ENCODE data around the gene IL25.

- TF ChIP-seq CTCF (optimal IDR thresholded peaks at IDR 0.05 in 1 of 3, IDR thresholded peaks at IDR 0.05 in 1 of 3, conservative IDR thresholded peaks at IDR 0.05 in 1 of 3; ENCODE audit: extremely low read depth in 1 of 3, insufficient read depth in 2 of 3, low read length in 3 of 3) (no peak), EZH2 (IDR thresholded peaks at IDR 0.05; ENCODE audit: low read length) (no peak)
Observed at GRCh38 chr14:23405516-23406025, 33.0 kb downstream of the IL25 start.
